Measurements from ENCODE around the gene FAM25A.
"Not testable (repeated sequence)": the region's sequence is repeated elsewhere in the genome, so short reads cannot be mapped to it uniquely, and the experiment has no call there.

FAM25A gene

GRCh38 chr10:87030912-87031635 is 11.0 kb downstream of the FAM25A start:
- H3K4me3 ChIP-seq (ENCODE audit: low read depth, low read length) = no peak overlapping the region
- DNase-seq (ENCODE audit: low read depth) = no peak
- TF ChIP-seq CTCF (IDR thresholded peaks at IDR 0.05; ENCODE audit: low read depth, low read length, missing control alignments) = no peak

GRCh38 chr10:87036623-87037022 is 16.5 kb downstream of the FAM25A start:
- TF ChIP-seq CTCF (IDR thresholded peaks at IDR 0.05; ENCODE audit: low read depth, low read length, missing control alignments) = no peak
- no peak for DNase-seq (ENCODE audit: low read depth)
- H3K4me3 ChIP-seq (ENCODE audit: low read depth, low read length) = no peak overlapping the region

GRCh38 chr10:87038286-87038717 is 18.2 kb downstream of the FAM25A start:
- no peak for DNase-seq (ENCODE audit: low read depth)
- no peak overlapping the region for H3K4me3 ChIP-seq (ENCODE audit: low read depth, low read length)

GRCh38 chr10:87038786-87039185 is 18.7 kb downstream of the FAM25A start:
- no peak for DNase-seq (ENCODE audit: low read depth)
- TF ChIP-seq CTCF (IDR thresholded peaks at IDR 0.05; ENCODE audit: low read depth, low read length, missing control alignments) = no peak
- H3K4me3 ChIP-seq (ENCODE audit: low read depth, low read length) = no peak overlapping the region

More at GRCh38 chr10:87038286-87038717, 18.2 kb downstream of the FAM25A start:
- TF ChIP-seq CTCF (IDR thresholded peaks at IDR 0.05; ENCODE audit: low read depth, low read length, missing control alignments) = no peak

GRCh38 chr10:87043579-87043978 is 23.5 kb downstream of the FAM25A start:
- not testable (repeated sequence) for H3K4me3 ChIP-seq (ENCODE audit: low read depth, low read length); DNase-seq (ENCODE audit: low read depth)

GRCh38 chr10:87045434-87045938 is 25.4 kb downstream of the FAM25A start:
- no peak for DNase-seq (ENCODE audit: low read depth)
- TF ChIP-seq CTCF (IDR thresholded peaks at IDR 0.05; ENCODE audit: low read depth, low read length, missing control alignments) = no peak
- no peak overlapping the region for H3K4me3 ChIP-seq (ENCODE audit: low read depth, low read length)

- no peak overlapping the region for H3K4me3 ChIP-seq (ENCODE audit: low read depth, low read length)
- no peak for DNase-seq (ENCODE audit: low read depth)
- no peak for TF ChIP-seq CTCF (IDR thresholded peaks at IDR 0.05; ENCODE audit: low read depth, low read length, missing control alignments)
These were observed 33.0 kb downstream of the FAM25A start for GRCh38 chr10:87053111-87053510.

Measured in GM12864 (cell line).